Spinal cord (tissue), 10 donors: ENCODE results near the gene PDE4B. TPM values are rescaled to one million over a fixed set of nuclear protein-coding genes. Genes with fewer than 3 reads are reported as not detected.

Experiments
- DNase-seq, 6 donors: peaks; one replicate each; pipeline versions ENCODE4 v3.0.0 to v3.0.0-alpha.2; 2013 to 2015; ENCODE audit warnings: low spot score in 6 of 6, low read depth in 4 of 6
- H3K27ac ChIP-seq: one replicate; pipeline ENCODE4 v1.5.1; 2013; ENCODE audit warnings: low read depth, low read length, control low read depth
- H3K27me3 ChIP-seq: one replicate; pipeline ENCODE4 v1.6.1; 2013; ENCODE audit warnings: low read length; ENCODE audit not compliant: control insufficient read depth, insufficient read depth
- H3K36me3 ChIP-seq: one replicate; pipeline ENCODE4 v1.6.1; 2013; ENCODE audit warnings: low read length; ENCODE audit not compliant: control insufficient read depth, insufficient read depth
- H3K4me1 ChIP-seq: one replicate; pipeline ENCODE4 v1.6.1; 2013; ENCODE audit warnings: low read length; ENCODE audit not compliant: control insufficient read depth, insufficient read depth
- H3K4me3 ChIP-seq: one replicate; pipeline ENCODE4 v1.5.1; 2013; ENCODE audit warnings: low read depth, low read length, control low read depth
- H3K9me3 ChIP-seq: one replicate; pipeline ENCODE4 v1.6.1; 2013; ENCODE audit warnings: low read length; ENCODE audit not compliant: control insufficient read depth, insufficient read depth
- WGBS: methylation state at CpG from one replicate; pipeline ENCODE4 v1.1.5; 2013; ENCODE audit warnings: missing lambda C conversion rate; ENCODE audit not compliant: insufficient coverage; 5-methylcytosine and 5-hydroxymethylcytosine counted together
- polyA plus RNA-seq, 2 donors: library from polyadenylated mRNA; unstranded; fragments of 120-200 nt; gene quantifications; one replicate each; pipeline ENCODE4 v1.2.1, GENCODE V29; 2013; ENCODE audit not compliant: insufficient read length in 2 of 2
- total RNA-seq, 2 donors: library from RNA; depleted of rRNA in 1 of 2; stranded (reverse); fragments of 120-200 nt in 1 of 2; fragments of >200 nt in 1 of 2; gene quantifications; one replicate each; pipeline versions ENCODE4 v1.2.3 to v1.2.4, GENCODE V29; 2013 to 2014
- donor health status: healthy.

The PDE4B gene
- total and polyA plus RNA-seq, 4 donors: 57.7 to 181 (median 90.7) TPM

- H3K27me3 ChIP-seq: no peaks in the 10 kb centered on the region
- 58% methylated on average over 3 of the region's 10 CpGs for WGBS
- no peaks in the 10 kb centered on the region for H3K9me3 ChIP-seq
- peaks cover 6% of the 10 kb centered on the region for H3K36me3 ChIP-seq
- DNase-seq: peak in 1 of 6 donors; percentile 50
- peak overlapping the region; percentile 76 for H3K27ac ChIP-seq
- peaks cover 15% of the 10 kb centered on the region for H3K4me1 ChIP-seq
- no peak overlapping the region for H3K4me3 ChIP-seq
Observed at GRCh38 chr1:66335859-66336640, 543.4 kb downstream of the PDE4B start.

DNA sequence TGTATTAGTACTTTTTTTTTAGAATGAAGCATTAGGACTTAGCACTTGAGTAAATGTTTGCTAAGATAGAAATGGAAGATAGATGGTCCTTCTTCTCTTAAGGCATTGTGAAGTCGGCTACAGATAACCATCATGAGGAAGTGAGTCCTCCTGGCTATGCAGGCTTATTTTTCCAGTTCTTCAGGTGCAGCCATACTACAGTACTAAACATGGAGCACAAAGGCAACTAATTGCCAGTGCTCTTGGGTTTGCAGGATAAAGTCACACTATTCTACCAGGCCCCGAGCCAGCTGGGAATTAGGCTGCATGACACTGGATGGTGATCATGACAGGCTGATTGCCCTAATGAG lies 543.9 kb downstream of the PDE4B start:
- Histone ChIP-seq H3K4me3 (no peak overlapping the region), H3K27ac (peak overlapping the region; percentile 76), H3K27me3 (no peaks in the 10 kb centered on the region), H3K4me1 (peaks cover 15% of the 10 kb centered on the region), H3K9me3 (no peaks in the 10 kb centered on the region), H3K36me3 (peaks cover 6% of the 10 kb centered on the region)
- 100% methylated on average over 1 of the region's 2 CpGs for WGBS
- no peak for DNase-seq

DNA sequence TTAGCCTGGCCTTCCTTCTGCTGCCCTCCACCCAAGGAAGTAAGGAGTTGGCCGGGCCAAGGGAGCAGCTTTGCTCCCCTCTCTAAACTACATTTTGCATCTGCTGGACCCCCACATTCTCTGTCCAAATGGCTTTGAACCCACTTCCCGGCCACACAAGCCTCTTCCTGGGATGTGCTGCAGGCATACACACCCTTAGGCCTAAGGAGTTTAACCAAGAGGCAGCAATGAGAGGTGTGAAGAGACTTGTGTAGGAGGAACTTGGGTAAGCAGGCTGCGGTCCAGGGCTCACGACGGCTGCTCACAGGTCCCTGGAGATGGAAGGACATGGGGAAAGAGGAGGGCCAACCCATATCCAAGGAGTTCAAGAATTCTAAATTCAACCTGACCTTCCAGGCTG lies 544.6 kb downstream of the PDE4B start:
- H3K9me3 ChIP-seq: no peaks in the 10 kb centered on the region
- H3K4me1 ChIP-seq: peaks cover 12% of the 10 kb centered on the region
- H3K4me3 ChIP-seq: no peak overlapping the region
- no peak for DNase-seq
- no peaks in the 10 kb centered on the region for H3K27me3 ChIP-seq
- peaks cover 6% of the 10 kb centered on the region for H3K36me3 ChIP-seq
- WGBS: 96% methylated on average over 4 of the region's 5 CpGs
- peak overlapping the region; percentile 76 for H3K27ac ChIP-seq

DNA sequence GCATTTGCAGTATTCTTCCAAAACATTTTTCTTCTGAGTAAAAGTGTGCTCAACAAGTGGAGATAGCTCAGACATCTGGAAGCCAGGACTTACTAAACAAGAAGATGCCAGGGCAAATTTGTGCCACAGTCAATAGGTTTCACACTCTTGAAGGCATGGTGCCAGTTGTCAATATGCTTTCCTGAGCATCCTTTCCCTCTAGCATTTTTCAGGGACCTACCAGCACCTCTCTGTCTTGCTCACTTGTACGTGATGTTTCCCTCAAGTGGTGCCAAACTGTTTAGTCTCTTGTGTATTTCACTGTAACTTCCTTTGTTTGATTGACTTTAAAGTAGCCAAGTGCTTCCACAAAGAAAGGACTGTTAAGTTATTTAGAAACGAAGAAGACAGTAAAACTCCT lies 547.2 kb downstream of the PDE4B start:
- 60% methylated on average over 1 of the region's 2 CpGs for WGBS
- Histone ChIP-seq H3K27ac (no peak overlapping the region), H3K4me1 (peaks cover 5% of the 10 kb centered on the region), H3K4me3 (no peak overlapping the region), H3K27me3 (no peaks in the 10 kb centered on the region), H3K36me3 (peaks cover 4% of the 10 kb centered on the region), H3K9me3 (no peaks in the 10 kb centered on the region)
- peak in 2 of 6 donors; percentile 65 to 70 for DNase-seq

- WGBS: no CpG with 5 or more reads among the region's 1 CpG
- H3K4me1 ChIP-seq: peaks cover 5% of the 10 kb centered on the region
- DNase-seq: no peak
- no peak overlapping the region for H3K4me3 ChIP-seq
- peaks cover 4% of the 10 kb centered on the region for H3K36me3 ChIP-seq
- no peaks in the 10 kb centered on the region for H3K9me3 ChIP-seq
- H3K27ac ChIP-seq: no peak overlapping the region
- H3K27me3 ChIP-seq: no peaks in the 10 kb centered on the region
Observed at GRCh38 chr1:66341446-66342089, 548.9 kb downstream of the PDE4B start.

- Histone ChIP-seq H3K4me3 (no peak overlapping the region), H3K27me3 (no peaks in the 10 kb centered on the region), H3K36me3 (no peaks in the 10 kb centered on the region), H3K27ac (no peak overlapping the region), H3K4me1 (no peaks in the 10 kb centered on the region), H3K9me3 (no peaks in the 10 kb centered on the region)
- DNase-seq: no peak
- 93% methylated on average over 2 of the region's 7 CpGs for WGBS
Observed at GRCh38 chr1:66342707-66343106, 550.0 kb downstream of the PDE4B start.

DNA sequence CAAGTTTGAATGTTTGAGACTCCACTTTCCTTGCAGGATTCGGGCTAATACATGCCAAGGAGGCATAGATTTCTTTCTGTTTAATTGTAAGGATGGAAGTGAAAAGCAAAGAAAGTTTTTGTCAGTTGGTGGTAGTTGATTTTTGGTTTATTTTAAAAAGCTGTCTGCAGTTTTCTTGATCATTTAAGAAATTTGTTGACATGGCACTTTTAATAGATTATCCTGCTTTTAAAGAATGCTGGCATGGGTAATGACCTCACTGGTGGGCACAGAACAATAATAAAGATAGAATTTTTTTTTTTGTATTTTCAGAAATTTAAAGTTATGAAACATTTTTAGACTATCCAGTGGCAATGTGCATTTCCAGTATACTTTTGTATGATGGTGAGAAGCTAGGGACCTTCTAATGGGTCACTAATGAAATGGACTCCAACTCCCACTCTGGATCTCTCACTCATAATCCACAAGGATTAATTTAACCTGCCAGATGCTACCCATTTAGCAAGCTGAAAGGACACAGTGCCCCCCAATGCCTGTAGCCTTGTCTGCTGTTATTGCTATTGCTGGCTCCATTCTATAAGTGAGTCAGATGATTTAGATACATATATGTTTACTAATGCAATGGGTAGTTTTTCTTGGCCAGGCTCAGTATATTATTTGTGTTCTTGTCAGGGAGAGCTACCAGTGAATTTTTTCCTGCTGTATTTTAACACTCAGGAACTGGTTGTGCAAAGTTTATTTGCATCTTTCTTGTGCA lies 551.1 kb downstream of the PDE4B start:
- Histone ChIP-seq H3K27me3 (no peaks in the 10 kb centered on the region), H3K27ac (no peak overlapping the region), H3K4me3 (no peak overlapping the region), H3K36me3 (no peaks in the 10 kb centered on the region), H3K4me1 (no peaks in the 10 kb centered on the region), H3K9me3 (no peaks in the 10 kb centered on the region)
- 92% methylated on average over 1 of the region's 1 CpG for WGBS
- DNase-seq: no peak

DNA sequence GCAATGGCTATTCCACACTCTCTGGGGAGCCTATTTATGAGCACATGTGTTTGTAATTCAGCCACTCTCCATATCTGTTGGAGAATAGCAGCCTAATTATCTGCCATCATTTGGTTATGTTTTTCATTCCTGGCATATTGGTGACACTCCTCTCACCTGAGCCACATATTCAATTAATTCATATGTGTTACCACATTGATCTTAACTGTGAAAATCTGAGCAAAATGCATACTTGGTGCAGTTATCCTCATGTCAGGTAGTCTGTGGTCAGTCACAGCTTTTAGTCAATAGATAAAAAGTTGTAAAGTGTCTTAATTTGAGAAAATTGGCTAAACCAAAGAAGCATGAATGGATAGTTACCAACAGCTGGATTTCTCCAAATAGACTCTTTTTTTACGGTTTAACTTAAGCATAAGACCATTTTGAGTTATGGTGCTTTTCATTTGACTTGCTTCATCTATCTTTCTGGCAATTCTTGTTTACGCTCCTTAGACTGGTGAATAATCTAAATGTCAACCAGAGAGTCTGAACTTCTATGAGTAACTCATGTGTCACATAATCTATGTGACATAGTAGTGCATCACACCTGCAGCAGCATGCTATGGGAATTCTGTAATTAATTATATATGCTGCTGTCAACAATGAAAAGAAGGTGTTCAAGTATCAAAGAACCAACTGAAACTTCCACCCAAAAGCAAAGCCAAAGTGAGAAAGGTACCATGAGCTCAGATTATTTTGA lies 553.5 kb downstream of the PDE4B start:
- no CpG with 5 or more reads among the region's 2 CpGs for WGBS
- no peak overlapping the region for H3K4me3 ChIP-seq
- H3K36me3 ChIP-seq: no peaks in the 10 kb centered on the region
- no peak for DNase-seq
- H3K27ac ChIP-seq: no peak overlapping the region
- no peaks in the 10 kb centered on the region for H3K4me1 ChIP-seq
- H3K9me3 ChIP-seq: no peaks in the 10 kb centered on the region
- no peaks in the 10 kb centered on the region for H3K27me3 ChIP-seq

DNA sequence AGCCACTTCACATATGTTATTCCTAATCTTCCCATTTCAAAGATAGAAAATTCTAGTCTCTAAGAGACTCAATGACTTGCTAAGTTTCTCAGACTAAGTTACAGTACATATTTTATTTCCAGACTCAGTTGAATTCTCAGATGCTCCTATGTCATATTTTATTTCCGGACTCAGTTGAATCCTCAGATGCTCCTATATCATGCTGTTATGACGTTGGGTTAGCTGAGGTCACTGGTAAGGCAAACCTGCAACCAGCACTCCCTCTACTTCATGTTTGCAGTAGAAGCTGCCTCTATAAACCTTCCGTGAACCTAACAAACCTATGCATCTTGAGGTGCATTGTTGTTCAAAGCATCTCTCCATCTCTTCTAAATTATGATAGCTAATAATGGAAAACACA lies 554.2 kb downstream of the PDE4B start:
- no peaks in the 10 kb centered on the region for H3K4me1 ChIP-seq
- DNase-seq: no peak
- 100% methylated on average over 1 of the region's 3 CpGs for WGBS
- H3K4me3 ChIP-seq: no peak overlapping the region
- no peaks in the 10 kb centered on the region for H3K9me3 ChIP-seq
- H3K36me3 ChIP-seq: no peaks in the 10 kb centered on the region
- no peak overlapping the region for H3K27ac ChIP-seq
- H3K27me3 ChIP-seq: no peaks in the 10 kb centered on the region
